Esophagus muscularis mucosa (tissue), 4 donors: ENCODE measurements around the gene RSBN1L.

ENCODE experiments used
- EP300 ChIP-seq: sonication (generic); formaldehyde crosslinking; IDR thresholded peaks from one replicate; pipeline ENCODE4 v1.6.1; 2017; ENCODE audit warnings: antibody characterized with exemption
- POLR2A ChIP-seq: fragments of 450-650 bp; IDR thresholded peaks from one replicate; pipeline ENCODE4 v1.6.1; 2017; ENCODE audit warnings: antibody characterized with exemption, moderate library complexity, mild to moderate bottlenecking, low read depth
- TF ChIP-seq, protein P1 (sequence below), 3 experiments: fragments of 200-600 bp in 2 of 3; fragments of 450-650 bp in 1 of 3; sonication (generic) in 2 of 3; IDR thresholded peaks; one replicate each; pipeline ENCODE4 v1.5.1; 2017 to 2019; ENCODE audit warnings: antibody characterized with exemption in 3 of 3, mild to moderate bottlenecking in 2 of 3, moderate library complexity in 1 of 3

DNA sequence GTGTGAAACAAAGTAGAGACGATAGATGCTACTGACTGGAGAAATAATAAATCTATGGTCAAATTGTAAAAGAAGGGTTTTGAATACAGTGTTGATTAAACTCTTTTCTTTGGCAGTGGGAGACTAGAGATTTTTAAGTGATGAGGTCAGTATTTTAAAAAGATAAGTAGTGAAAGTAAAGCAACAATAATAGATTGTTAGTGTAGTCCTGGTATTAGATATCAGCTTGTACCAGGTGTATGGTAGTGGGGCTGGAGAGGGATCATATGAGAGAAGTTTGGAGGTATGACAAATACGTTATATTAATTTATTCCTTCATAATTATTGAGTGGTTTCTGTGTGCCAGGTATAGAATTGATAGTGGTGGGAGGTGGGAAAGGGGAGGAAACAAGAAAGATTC lies 127.5 kb downstream of the RSBN1L start:
- TF ChIP-seq, protein P1, sequence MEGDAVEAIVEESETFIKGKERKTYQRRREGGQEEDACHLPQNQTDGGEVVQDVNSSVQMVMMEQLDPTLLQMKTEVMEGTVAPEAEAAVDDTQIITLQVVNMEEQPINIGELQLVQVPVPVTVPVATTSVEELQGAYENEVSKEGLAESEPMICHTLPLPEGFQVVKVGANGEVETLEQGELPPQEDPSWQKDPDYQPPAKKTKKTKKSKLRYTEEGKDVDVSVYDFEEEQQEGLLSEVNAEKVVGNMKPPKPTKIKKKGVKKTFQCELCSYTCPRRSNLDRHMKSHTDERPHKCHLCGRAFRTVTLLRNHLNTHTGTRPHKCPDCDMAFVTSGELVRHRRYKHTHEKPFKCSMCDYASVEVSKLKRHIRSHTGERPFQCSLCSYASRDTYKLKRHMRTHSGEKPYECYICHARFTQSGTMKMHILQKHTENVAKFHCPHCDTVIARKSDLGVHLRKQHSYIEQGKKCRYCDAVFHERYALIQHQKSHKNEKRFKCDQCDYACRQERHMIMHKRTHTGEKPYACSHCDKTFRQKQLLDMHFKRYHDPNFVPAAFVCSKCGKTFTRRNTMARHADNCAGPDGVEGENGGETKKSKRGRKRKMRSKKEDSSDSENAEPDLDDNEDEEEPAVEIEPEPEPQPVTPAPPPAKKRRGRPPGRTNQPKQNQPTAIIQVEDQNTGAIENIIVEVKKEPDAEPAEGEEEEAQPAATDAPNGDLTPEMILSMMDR (IDR thresholded peaks at IDR 0.05): no peak
- TF ChIP-seq EP300 (no peak), POLR2A (no peak)
